Choroid plexus epithelial cell (primary cell): ENCODE results near the gene MSRB2.
A peak's percentile ranks its signal among the peaks of the same experiment; 100 is the strongest.

Experiments
- DNase-seq: peaks from one replicate; pipeline ENCODE4 v3.0.0-alpha.2; 2010; ENCODE audit warnings: low read depth
- H3K4me3 ChIP-seq: 2 replicates; pipeline ENCODE4 v1.5.1; 2011; ENCODE audit warnings: low read depth, mild to moderate bottlenecking, control low read depth, low read length, moderate library complexity
- CTCF ChIP-seq: conservative IDR thresholded peaks from 2 replicates; pipeline ENCODE4 v1.5.1; 2011; ENCODE audit warnings: low read depth, mild to moderate bottlenecking, control low read depth, inconsistent platforms, low read length, moderate library complexity

The MSRB2 gene

GRCh38 chr10:23147035-23147434, 51.7 kb downstream of the MSRB2 start:
- H3K4me3 ChIP-seq, result no peak overlapping the region
- DNase-seq, result no peak
- TF ChIP-seq CTCF, result no peak

GRCh38 chr10:23148214-23148613, 52.8 kb downstream of the MSRB2 start:
- DNase-seq, result no peak
- no peak for TF ChIP-seq CTCF

GRCh38 chr10:23150091-23150490, 54.7 kb downstream of the MSRB2 start:
- no peak for DNase-seq
- no peak for TF ChIP-seq CTCF
- no peak overlapping the region for H3K4me3 ChIP-seq

More at GRCh38 chr10:23148214-23148613, 52.8 kb downstream of the MSRB2 start:
- no peak overlapping the region for H3K4me3 ChIP-seq

- no peak overlapping the region for H3K4me3 ChIP-seq
- no peak for TF ChIP-seq CTCF
- no peak for DNase-seq
Measured at GRCh38 chr10:23150610-23151009, 55.2 kb downstream of the MSRB2 start.

GRCh38 chr10:23151071-23151470, 55.7 kb downstream of the MSRB2 start:
- no peak for DNase-seq
- no peak overlapping the region for H3K4me3 ChIP-seq
- no peak for TF ChIP-seq CTCF

- peak; percentile 11 for DNase-seq
- no peak for TF ChIP-seq CTCF
- no peak overlapping the region for H3K4me3 ChIP-seq
Measured at GRCh38 chr10:23155169-23155568, 59.8 kb downstream of the MSRB2 start.

- no peak for TF ChIP-seq CTCF
- no peak for DNase-seq
- H3K4me3 ChIP-seq, result no peak overlapping the region
Measured at GRCh38 chr10:23156447-23157150, 61.2 kb downstream of the MSRB2 start.
